ENCODE results near the gene DYTN. TPM values are rescaled to one million over a fixed set of nuclear protein-coding genes. Genes with fewer than 3 reads are reported as not detected.

The DYTN gene, protein sequence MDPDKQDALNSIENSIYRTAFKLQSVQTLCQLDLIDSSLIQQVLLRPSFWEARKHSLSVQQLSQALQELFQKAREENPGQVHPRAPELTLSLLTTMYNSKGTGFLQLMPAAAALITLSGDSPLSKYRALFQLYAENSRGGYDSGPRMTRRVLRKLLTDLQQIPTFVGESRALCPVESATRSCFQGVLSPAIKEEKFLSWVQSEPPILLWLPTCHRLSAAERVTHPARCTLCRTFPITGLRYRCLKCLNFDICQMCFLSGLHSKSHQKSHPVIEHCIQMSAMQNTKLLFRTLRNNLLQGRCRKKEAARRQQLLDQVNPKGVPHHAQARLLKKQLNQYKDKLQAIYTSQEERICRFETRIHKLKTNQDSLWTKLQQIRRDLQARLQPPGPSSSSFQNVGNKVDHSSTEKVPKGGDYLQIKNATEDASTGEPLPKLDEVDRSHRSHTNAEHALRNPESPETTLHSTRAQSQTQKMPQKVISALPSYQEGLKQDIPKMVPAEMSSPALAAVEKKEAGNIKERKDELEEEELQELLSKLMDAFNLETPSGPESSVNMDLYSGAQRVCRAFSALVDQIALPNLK
- total RNA-seq (2021; ENCODE audit: unreplicated experiment) (not detected), Bru-seq, nascent RNA (not detected), BruChase-seq, experiment 1, labeled RNA remaining after a 6-hour chase (percentile 14 among the genes with signal in this experiment), BruChase-seq, experiment 2, labeled RNA remaining after a 2-hour chase (percentile 14 among the genes with signal in this experiment)
- not detected in 2 replicates for polyA plus RNA-seq (2012)
- long read RNA-seq: 0 reads

DNA sequence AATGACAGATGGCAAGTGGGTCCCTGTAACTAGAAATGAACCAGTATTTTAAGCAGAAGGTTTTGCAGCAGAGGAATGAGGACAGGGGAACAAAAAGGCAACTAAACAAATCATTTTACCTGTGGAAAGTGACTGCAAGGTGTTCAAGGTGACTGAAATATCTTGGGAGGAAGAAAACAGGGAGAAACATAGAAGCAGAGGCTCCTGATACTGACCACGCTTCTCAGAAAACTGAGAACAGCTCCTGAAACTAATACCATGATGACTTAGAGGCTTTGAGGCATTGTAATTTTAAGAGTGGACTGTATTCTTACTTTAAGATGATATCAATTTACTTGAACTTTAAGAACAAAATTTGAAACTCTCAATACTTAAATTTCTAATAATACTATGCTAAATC is at the start of gene DYTN:
DYTN (minus strand) TSS at position 101 of the 400 bp plus-strand sequence. CDS start 117 bp downstream, outside the sequence.
- ATAC-seq (no peak), DNase-seq (ENCODE audit: low read depth, low spot score) (no peak)
- TF ChIP-seq RAD21 (IDR thresholded peaks at IDR 0.05; ENCODE audit: low read depth): no peak
- no peak for TF ChIP-seq CBX3 (IDR thresholded peaks at IDR 0.05; ENCODE audit: low read depth)
- no peak for TF ChIP-seq EZH2 (IDR thresholded peaks at IDR 0.05)
- TF ChIP-seq YY1 (IDR thresholded peaks at IDR 0.05; ENCODE audit: extremely low read depth, insufficient replicate concordance, low read depth, low read length): no peak
- no peak for TF ChIP-seq TCF7L2 (IDR thresholded peaks at IDR 0.05; ENCODE audit: borderline replicate concordance, extremely low read depth, insufficient read depth, insufficient read length)
- TF ChIP-seq EZH2phosphoT487 (IDR thresholded peaks at IDR 0.05; ENCODE audit: borderline replicate concordance): no peak
- TF ChIP-seq, protein P1, sequence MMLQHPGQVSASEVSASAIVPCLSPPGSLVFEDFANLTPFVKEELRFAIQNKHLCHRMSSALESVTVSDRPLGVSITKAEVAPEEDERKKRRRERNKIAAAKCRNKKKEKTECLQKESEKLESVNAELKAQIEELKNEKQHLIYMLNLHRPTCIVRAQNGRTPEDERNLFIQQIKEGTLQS (IDR thresholded peaks at IDR 0.05): no peak
- no peak for TF ChIP-seq JUND (IDR thresholded peaks at IDR 0.05)
- TF ChIP-seq, protein P2, sequence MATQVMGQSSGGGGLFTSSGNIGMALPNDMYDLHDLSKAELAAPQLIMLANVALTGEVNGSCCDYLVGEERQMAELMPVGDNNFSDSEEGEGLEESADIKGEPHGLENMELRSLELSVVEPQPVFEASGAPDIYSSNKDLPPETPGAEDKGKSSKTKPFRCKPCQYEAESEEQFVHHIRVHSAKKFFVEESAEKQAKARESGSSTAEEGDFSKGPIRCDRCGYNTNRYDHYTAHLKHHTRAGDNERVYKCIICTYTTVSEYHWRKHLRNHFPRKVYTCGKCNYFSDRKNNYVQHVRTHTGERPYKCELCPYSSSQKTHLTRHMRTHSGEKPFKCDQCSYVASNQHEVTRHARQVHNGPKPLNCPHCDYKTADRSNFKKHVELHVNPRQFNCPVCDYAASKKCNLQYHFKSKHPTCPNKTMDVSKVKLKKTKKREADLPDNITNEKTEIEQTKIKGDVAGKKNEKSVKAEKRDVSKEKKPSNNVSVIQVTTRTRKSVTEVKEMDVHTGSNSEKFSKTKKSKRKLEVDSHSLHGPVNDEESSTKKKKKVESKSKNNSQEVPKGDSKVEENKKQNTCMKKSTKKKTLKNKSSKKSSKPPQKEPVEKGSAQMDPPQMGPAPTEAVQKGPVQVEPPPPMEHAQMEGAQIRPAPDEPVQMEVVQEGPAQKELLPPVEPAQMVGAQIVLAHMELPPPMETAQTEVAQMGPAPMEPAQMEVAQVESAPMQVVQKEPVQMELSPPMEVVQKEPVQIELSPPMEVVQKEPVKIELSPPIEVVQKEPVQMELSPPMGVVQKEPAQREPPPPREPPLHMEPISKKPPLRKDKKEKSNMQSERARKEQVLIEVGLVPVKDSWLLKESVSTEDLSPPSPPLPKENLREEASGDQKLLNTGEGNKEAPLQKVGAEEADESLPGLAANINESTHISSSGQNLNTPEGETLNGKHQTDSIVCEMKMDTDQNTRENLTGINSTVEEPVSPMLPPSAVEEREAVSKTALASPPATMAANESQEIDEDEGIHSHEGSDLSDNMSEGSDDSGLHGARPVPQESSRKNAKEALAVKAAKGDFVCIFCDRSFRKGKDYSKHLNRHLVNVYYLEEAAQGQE (IDR thresholded peaks at IDR 0.05; ENCODE audit: low read depth): no peak
- TF ChIP-seq SIN3A (IDR thresholded peaks at IDR 0.05; ENCODE audit: low read depth): no peak
- no peak for TF ChIP-seq ZFX (IDR thresholded peaks at IDR 0.05)
- TF ChIP-seq SRF (IDR thresholded peaks at IDR 0.05; ENCODE audit: low read depth): no peak
- TF ChIP-seq CEBPB (IDR thresholded peaks at IDR 0.05; ENCODE audit: low read depth): no peak
- no peak for TF ChIP-seq ELF1 (IDR thresholded peaks at IDR 0.05; ENCODE audit: borderline replicate concordance, low read depth)
- no peak for TF ChIP-seq POLR2AphosphoS5 (IDR thresholded peaks at IDR 0.05; ENCODE audit: low read depth, low read length)
- TF ChIP-seq, protein P3, sequence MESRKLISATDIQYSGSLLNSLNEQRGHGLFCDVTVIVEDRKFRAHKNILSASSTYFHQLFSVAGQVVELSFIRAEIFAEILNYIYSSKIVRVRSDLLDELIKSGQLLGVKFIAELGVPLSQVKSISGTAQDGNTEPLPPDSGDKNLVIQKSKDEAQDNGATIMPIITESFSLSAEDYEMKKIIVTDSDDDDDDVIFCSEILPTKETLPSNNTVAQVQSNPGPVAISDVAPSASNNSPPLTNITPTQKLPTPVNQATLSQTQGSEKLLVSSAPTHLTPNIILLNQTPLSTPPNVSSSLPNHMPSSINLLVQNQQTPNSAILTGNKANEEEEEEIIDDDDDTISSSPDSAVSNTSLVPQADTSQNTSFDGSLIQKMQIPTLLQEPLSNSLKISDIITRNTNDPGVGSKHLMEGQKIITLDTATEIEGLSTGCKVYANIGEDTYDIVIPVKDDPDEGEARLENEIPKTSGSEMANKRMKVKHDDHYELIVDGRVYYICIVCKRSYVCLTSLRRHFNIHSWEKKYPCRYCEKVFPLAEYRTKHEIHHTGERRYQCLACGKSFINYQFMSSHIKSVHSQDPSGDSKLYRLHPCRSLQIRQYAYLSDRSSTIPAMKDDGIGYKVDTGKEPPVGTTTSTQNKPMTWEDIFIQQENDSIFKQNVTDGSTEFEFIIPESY (IDR thresholded peaks at IDR 0.05; ENCODE audit: extremely low read depth, insufficient replicate concordance, low read length): no peak
- TF ChIP-seq ZNF274 (IDR thresholded peaks at IDR 0.05; ENCODE audit: low read depth, low read length): no peak
- no peak for TF ChIP-seq FOSL1 (IDR thresholded peaks at IDR 0.05; ENCODE audit: low read depth)
- no peak for TF ChIP-seq POLR2A (IDR thresholded peaks at IDR 0.05; ENCODE audit: borderline replicate concordance, extremely low read depth, insufficient read depth, insufficient read length)
- TF ChIP-seq, protein P4, sequence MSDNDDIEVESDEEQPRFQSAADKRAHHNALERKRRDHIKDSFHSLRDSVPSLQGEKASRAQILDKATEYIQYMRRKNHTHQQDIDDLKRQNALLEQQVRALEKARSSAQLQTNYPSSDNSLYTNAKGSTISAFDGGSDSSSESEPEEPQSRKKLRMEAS (IDR thresholded peaks at IDR 0.05): no peak
- BruUV-seq (replicated peaks): no TSS peak
- Histone ChIP-seq H3K27ac (ENCODE audit: low read depth, low read length) (no peak within 1 kb of the TSS), H2AFZ (ENCODE audit: low read depth, low read length, poor library complexity, severe bottlenecking) (no peak within 1 kb of the TSS), H3K4me3 (replicated peaks in 1 of 2; ENCODE audit: low read depth in 1 of 2, low read length in 2 of 2) (no peak within 1 kb of the TSS), H4K20me1 (ENCODE audit: insufficient read depth) (no peaks in the 10 kb centered on the region), H3K79me2 (ENCODE audit: insufficient read depth, low read length) (no peaks in the 10 kb centered on the region), H3K4me2 (ENCODE audit: low read length) (no peak within 1 kb of the TSS), H3K27me3 (ENCODE audit: insufficient read depth, low read length) (no peaks in the 10 kb centered on the region), H3K9me2 (ENCODE audit: insufficient read depth) (0 out of 2 replicates have a peak, but pooled peaks cover 3% of the 10 kb centered on the region), H3K9me3 (ENCODE audit: control insufficient read depth in 1 of 2, insufficient read depth in 1 of 2, low read depth in 1 of 2, low read length in 2 of 2) (no peaks in the 10 kb centered on the region), H3K4me1 (ENCODE audit: control insufficient read depth in 1 of 2, insufficient read depth in 2 of 2, low read length in 2 of 2) (no peaks in the 10 kb centered on the region), H3K9ac (ENCODE audit: low read length) (no peak within 1 kb of the TSS), H3K36me3 (ENCODE audit: control insufficient read depth in 1 of 2, insufficient read depth in 2 of 2, low read length in 2 of 2) (no peaks in the 10 kb centered on the region)
- CTCF ChIA-PET: no interaction called here
- POLR2A ChIA-PET: no interaction called here
- RAD21 ChIA-PET (ENCODE audit: low non-redundant PET in 1 of 2, low total read pairs in 2 of 2, uncharacterized antibody in 2 of 2, unreplicated experiment in 2 of 2): no interaction called here
- intact Hi-C loops (cut with micrococcal nuclease): no loop called here

All from HCT116 (cell line).